ENCODE results near the gene PQBP1. TPM values are rescaled to one million over a fixed set of nuclear protein-coding genes. Genes with fewer than 3 reads are reported as not detected.

The PQBP1 gene
- total and polyA plus RNA-seq, 12 donors, result 41.2 to 127 (median 55.3) TPM

DNA sequence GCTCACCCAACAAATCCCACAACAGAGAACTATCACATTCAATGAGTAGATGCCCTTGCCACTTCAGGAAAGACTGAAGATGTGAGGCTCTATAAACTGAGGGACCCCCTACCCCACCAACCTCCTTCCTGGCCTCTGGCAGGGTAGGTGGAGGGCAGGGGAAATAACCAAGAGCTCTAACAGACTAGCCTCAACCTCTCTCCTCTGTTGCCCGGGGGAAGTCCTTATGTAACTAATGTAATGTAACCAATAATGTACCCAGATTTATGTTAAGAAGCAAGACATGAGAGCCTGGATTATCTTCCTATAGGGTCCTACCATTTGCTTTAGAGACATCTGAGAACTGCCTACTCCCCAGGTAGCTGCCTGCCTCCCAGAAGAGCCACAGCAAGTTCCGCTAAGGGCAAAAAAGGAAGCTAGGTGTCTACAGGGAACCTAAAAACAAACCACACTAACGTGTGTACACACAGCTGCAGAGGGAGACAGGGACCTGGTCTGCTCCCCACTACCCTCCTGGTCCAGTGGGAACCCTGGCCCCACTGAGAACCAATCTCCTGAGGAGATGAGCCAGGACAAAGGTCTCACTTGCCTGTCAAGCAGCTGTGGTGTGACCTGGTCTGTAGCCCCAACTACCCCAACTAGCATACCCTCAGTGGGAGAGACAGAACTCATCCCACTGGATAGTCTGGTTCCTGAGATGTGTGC lies 41.9 kb downstream of the PQBP1 start:
- peaks cover 0 to 74% (median 18%) of the 10 kb centered on the region in 9 donors for H3K4me1 ChIP-seq
- ATAC-seq (no peak), DNase-seq (no peak)
- H3K4me3 ChIP-seq, result no peak overlapping the region
- TF ChIP-seq, protein P1, sequence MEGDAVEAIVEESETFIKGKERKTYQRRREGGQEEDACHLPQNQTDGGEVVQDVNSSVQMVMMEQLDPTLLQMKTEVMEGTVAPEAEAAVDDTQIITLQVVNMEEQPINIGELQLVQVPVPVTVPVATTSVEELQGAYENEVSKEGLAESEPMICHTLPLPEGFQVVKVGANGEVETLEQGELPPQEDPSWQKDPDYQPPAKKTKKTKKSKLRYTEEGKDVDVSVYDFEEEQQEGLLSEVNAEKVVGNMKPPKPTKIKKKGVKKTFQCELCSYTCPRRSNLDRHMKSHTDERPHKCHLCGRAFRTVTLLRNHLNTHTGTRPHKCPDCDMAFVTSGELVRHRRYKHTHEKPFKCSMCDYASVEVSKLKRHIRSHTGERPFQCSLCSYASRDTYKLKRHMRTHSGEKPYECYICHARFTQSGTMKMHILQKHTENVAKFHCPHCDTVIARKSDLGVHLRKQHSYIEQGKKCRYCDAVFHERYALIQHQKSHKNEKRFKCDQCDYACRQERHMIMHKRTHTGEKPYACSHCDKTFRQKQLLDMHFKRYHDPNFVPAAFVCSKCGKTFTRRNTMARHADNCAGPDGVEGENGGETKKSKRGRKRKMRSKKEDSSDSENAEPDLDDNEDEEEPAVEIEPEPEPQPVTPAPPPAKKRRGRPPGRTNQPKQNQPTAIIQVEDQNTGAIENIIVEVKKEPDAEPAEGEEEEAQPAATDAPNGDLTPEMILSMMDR (IDR thresholded peaks at IDR 0.05), result no peak
- peak overlapping the region in 2 of 10 donors; percentile 29 to 89 for H3K27ac ChIP-seq
- no peaks in the 10 kb centered on the region for H3K9me3 ChIP-seq
- 80 to 82% methylated on average over 3 of the region's 3 CpGs for WGBS, 2 donors
- H3K27me3 ChIP-seq, result no peaks in the 10 kb centered on the region
- intact Hi-C loops (cut with DNase I), result no loop called here
- peaks cover 0 to 43% (median 0%) of the 10 kb centered on the region in 9 donors for H3K36me3 ChIP-seq

DNA sequence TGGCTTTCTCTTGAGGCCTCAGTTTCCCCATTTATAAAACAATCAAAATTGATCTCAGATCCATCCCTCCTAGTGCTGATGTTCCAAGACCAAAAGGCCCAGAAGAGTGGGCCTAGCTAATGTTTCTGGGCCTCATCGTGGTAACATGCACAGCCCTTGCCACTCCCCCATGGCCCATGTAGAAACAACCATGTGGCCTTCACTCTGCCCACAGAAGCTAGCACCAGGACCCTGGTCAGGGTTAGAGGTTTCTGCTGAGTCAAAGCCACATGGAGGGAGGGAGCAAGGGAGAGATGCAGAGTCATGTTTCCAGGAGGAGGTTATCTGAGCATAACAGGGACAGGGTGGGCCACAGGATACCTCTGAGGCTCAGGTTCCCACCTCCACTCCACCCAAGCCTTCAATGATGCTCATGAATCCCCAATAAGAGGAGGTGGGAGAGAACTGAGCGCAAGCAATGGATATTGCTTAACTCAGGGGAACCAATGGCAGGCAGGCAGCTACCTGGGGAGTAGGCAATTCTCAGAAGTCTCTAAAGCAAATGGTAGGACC lies 42.8 kb downstream of the PQBP1 start:
- Histone ChIP-seq H3K27me3 (no peaks in the 10 kb centered on the region), H3K27ac (peak overlapping the region in 1 of 10 donors; percentile 89), H3K4me1 (peaks cover 0 to 66% (median 18%) of the 10 kb centered on the region in 9 donors), H3K4me3 (no peak overlapping the region), H3K9me3 (no peaks in the 10 kb centered on the region), H3K36me3 (peaks cover 0 to 39% (median 0%) of the 10 kb centered on the region in 9 donors)
- TF ChIP-seq, protein P1 (IDR thresholded peaks at IDR 0.05), result no peak
- 84 to 94% methylated on average over 2 of the region's 2 CpGs for WGBS, 2 donors
- intact Hi-C loops (cut with DNase I), result no loop called here
- no peak for DNase-seq
- ATAC-seq, result no peak

DNA sequence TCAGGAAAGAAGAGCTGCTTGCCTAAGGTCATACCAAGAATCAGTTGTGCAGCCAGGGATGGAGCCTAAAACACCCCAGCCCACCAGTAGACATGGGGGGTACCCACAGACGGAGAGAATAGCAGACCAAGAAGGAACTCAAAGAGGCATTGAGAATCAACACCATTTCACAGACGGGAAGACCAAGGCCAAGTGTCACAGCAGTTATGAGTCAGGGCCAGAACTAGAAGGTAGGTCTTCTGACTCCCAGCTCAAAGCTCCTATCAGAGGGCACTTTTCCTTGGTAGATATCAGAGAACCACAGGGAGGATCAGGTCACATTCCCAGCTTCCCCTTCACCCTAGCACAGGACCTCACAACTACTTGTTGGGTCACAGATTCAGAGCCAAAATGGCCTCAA lies 45.2 kb downstream of the PQBP1 start:
- no peak for DNase-seq
- ATAC-seq, result no peak
- Histone ChIP-seq H3K9me3 (no peaks in the 10 kb centered on the region), H3K4me1 (peaks cover 0 to 43% (median 25%) of the 10 kb centered on the region in 9 donors), H3K27me3 (no peaks in the 10 kb centered on the region), H3K36me3 (peaks cover 0 to 27% (median 0%) of the 10 kb centered on the region in 9 donors), H3K4me3 (no peak overlapping the region), H3K27ac (peak overlapping the region in 1 of 10 donors; percentile 34)
- TF ChIP-seq, protein P1 (IDR thresholded peaks at IDR 0.05), result no peak
- intact Hi-C loops (cut with DNase I), result no loop called here
- WGBS, 2 donors, result 70 to 91% methylated on average over 2 of the region's 2 CpGs

DNA sequence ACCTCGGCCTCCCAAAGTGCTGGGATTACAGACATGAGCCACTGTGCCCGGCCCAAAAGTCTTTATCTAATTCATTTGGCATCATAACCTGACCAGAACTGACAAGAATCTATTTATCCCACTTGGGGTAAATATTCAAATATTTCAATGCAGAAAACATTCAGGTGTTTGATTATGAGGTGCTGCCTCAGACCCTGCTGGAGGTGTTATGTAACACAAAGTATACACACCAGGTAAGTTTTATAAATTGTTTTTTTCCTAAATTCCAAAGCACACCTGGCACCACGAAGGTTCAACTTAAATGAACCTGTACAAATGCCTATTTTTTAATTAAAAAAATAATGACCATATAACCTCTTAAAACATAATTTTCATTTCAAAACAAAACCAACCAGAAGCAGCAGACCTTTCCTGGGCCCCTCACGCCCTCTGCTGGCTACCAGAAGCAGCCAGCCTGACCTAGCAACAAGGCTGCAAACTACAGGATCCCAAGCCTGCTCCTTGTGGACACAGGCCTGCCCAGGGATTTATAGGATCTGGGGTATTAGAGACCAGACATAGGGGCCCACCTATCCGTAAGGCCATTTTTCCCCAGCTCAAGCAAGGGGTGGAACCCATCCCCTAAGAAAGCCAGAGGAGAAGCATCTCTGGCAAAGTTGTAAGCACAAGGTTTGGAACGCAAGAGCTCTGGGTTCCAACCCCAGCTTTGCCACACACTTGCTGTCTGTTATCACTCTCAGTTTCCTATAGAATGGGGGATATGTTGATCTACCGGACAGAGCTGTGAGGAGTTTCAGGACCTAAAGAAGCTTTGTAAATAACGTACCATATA lies 48.0 kb downstream of the PQBP1 start:
- Histone ChIP-seq H3K27me3 (no peaks in the 10 kb centered on the region), H3K36me3 (peaks cover 0 to 26% (median 0%) of the 10 kb centered on the region in 9 donors), H3K27ac (no peak overlapping the region), H3K9me3 (no peaks in the 10 kb centered on the region), H3K4me3 (no peak overlapping the region), H3K4me1 (peaks cover 0 to 22% (median 11%) of the 10 kb centered on the region in 9 donors)
- ATAC-seq, result peak in 5 of 8 donors; percentile 37 to 69 (median 66)
- intact Hi-C loops (cut with DNase I), result loop anchor here in 1 of 10 donors (5.0 kb wide), 1 partner anchor 298 kb away; no protein-coding TSS in a partner anchor
- 50 to 58% methylated on average over 8 of the region's 8 CpGs for WGBS, 2 donors
- DNase-seq, result peak; percentile 29 to 37
- TF ChIP-seq, protein P1 (IDR thresholded peaks at IDR 0.05), result peak; percentile 30 to 84 (median 66)
